GM12878 (cell line): ENCODE results near the gene SNRPD3. TPM values are rescaled to one million over a fixed set of nuclear protein-coding genes. Genes with fewer than 3 reads are reported as not detected.

Source experiments
- ATAC-seq: fragments of 200-7000 bp; cut with Tn5 transposase; 3 replicates; pipeline ENCODE4 v1.9.1; 2020; ENCODE audit warnings: mild to moderate bottlenecking, moderate library complexity
- BruUV-seq: library from RNA; stranded (reverse); fragments of 400-500 nt; replicated peaks from 2 replicates; lab custom pipeline; 2021; lab: Mats Ljungman, UMichigan
- CTCF ChIA-PET: fragments of 300-600 bp; sonication (Branson Sonifier 250); formaldehyde crosslinking; extraction: SDS; loops from one replicate; lab custom pipeline; 2021; ENCODE audit warnings: inconsistent platforms; lab: Yijun Ruan, JAX
- POLR2A ChIA-PET: fragments of 350-600 bp; formaldehyde crosslinking; extraction: SDS; loops from one replicate; lab custom pipeline; 2021; ENCODE audit warnings: inconsistent platforms; lab: Charles Lee
- RAD21 ChIA-PET: fragments of 300-600 bp; sonication (Branson Sonifier 250); formaldehyde crosslinking; loops from one replicate; lab custom pipeline; 2023; ENCODE audit warnings: antibody characterized with exemption; ENCODE audit not compliant: unreplicated experiment; lab: Charles Lee
- SMC1A ChIA-PET: fragments of 300-600 bp; sonication (Branson Sonifier 250); formaldehyde crosslinking; loops from one replicate; lab custom pipeline; 2023; ENCODE audit not compliant: unreplicated experiment, uncharacterized antibody; lab: Charles Lee
- DNase-seq: peaks from one replicate; pipeline ENCODE4 v3.0.0-alpha.2; 2011; ENCODE audit warnings: low read depth, low spot score
- FAIRE-seq: peaks from 3 replicates; lab custom pipeline; 2011; peaks lifted over from hg19 to GRCh38; lab: Jason Lieb, UNC
- H2AFZ ChIP-seq: 2 replicates; pipeline ENCODE4 v1.6.0; 2011; ENCODE audit warnings: low read depth, low read length, control low read depth; ENCODE audit not compliant: control insufficient read depth
- H3K27ac ChIP-seq: 2 replicates; pipeline ENCODE4 v1.5.1; 2011; ENCODE audit warnings: control low read depth; ENCODE audit not compliant: control insufficient read depth, insufficient read depth
- H3K27me3 ChIP-seq, 2 experiments: replicated peaks in 1 of 2; 2 replicates each; pipeline versions ENCODE4 v1.6.0 to v1.6.1; 2011; ENCODE audit warnings: low read length in 1 of 2; ENCODE audit not compliant: control insufficient read depth in 2 of 2, insufficient read depth in 2 of 2
- H3K36me3 ChIP-seq, 2 experiments: 2 replicates each; pipeline ENCODE4 v1.5.1; 2011; ENCODE audit warnings: low read length in 1 of 2; ENCODE audit not compliant: control insufficient read depth in 2 of 2, insufficient read depth in 2 of 2
- H3K4me1 ChIP-seq: 2 replicates; pipeline ENCODE4 v1.6.1; 2011; ENCODE audit warnings: mild to moderate bottlenecking, low read length, moderate library complexity, mixed read lengths; ENCODE audit not compliant: control insufficient read depth, insufficient read depth
- H3K4me2 ChIP-seq: 2 replicates; pipeline ENCODE4 v1.6.0; 2011; ENCODE audit warnings: control low read depth; ENCODE audit not compliant: control insufficient read depth, insufficient read depth
- H3K4me3 ChIP-seq: fragments of 200-600 bp; sonication (generic); 2 replicates; pipeline ENCODE4 v1.5.1; 2016
- H3K79me2 ChIP-seq: 2 replicates; pipeline ENCODE4 v1.6.0; 2011; ENCODE audit warnings: low read length; ENCODE audit not compliant: control insufficient read depth, insufficient read depth
- H3K9ac ChIP-seq: 2 replicates; pipeline ENCODE4 v1.8.0; 2011; ENCODE audit warnings: low read length, control low read depth, mixed read lengths; ENCODE audit not compliant: control insufficient read depth, insufficient read depth
- H3K9me3 ChIP-seq: replicated peaks from 3 replicates; pipeline ENCODE4 v1.5.1; 2011; ENCODE audit warnings: mild to moderate bottlenecking, low read length; ENCODE audit not compliant: control insufficient read depth, insufficient read depth
- H4K20me1 ChIP-seq: 2 replicates; pipeline ENCODE4 v1.6.0; 2011; ENCODE audit not compliant: control insufficient read depth, insufficient read depth
- EED ChIP-seq: sonication (generic); IDR thresholded peaks from 2 replicates; pipeline ENCODE4 v1.6.1; 2016; ENCODE audit warnings: antibody characterized with exemption, low read depth
- IKZF1 ChIP-seq: fragments of 450-650 bp; conservative IDR thresholded peaks from 2 replicates; pipeline ENCODE4 v1.6.1; 2017; ENCODE audit warnings: antibody characterized with exemption, mild to moderate bottlenecking
- KAT2A ChIP-seq: conservative IDR thresholded peaks from 2 replicates; pipeline ENCODE4 v1.6.1; 2011; ENCODE audit warnings: low read depth, low read length; ENCODE audit not compliant: control insufficient read depth
- STAT1 ChIP-seq: fragments of 450-650 bp; conservative IDR thresholded peaks from 2 replicates; pipeline ENCODE4 v1.6.1; 2014; ENCODE audit warnings: antibody characterized with exemption, mild to moderate bottlenecking
- ZNF622 ChIP-seq: fragments of 450-650 bp; IDR thresholded peaks from 2 replicates; pipeline ENCODE4 v1.6.1; 2017; ENCODE audit warnings: mild to moderate bottlenecking, inconsistent platforms
- WGBS: methylation state at CpG from one replicate; pipeline ENCODE4 v1.1.6; 2016; ENCODE audit warnings: low lambda C conversion rate; ENCODE audit not compliant: insufficient replicate concordance, insufficient coverage; ENCODE audit errors: missing lambda C conversion rate; 5-methylcytosine and 5-hydroxymethylcytosine counted together
- in situ Hi-C: fragments of 300-500 bp; cut with MboI; formaldehyde crosslinking; loops from 9 replicates; pipeline ENCODE4 v1.14.3; 2018; ENCODE audit warnings: mixed read lengths
- intact Hi-C: fragments of 100-400 bp; cut with micrococcal nuclease; formaldehyde crosslinking; loops from one replicate; pipeline ENCODE4 v1.14.2; 2022; ENCODE audit not compliant: unreplicated experiment
- polyA plus RNA-seq, 11 experiments: library from polyadenylated mRNA; depleted of rRNA in 4 of 11; unstranded in 6 of 11; stranded (reverse) in 5 of 11; fragments of >200 nt; fragmentation: Nextera tagmentation in 4 of 11; fragmentation: Illumina TruSeq in 1 of 11; extraction: Ambion mirVana in 4 of 11; extraction: Trizol in 1 of 11; gene quantifications; 1 replicate in 1 of 11; 2 replicates in 10 of 11; pipeline versions ENCODE4 v1.2.1 to v1.2.3, GENCODE V29; 2011 to 2016; ENCODE audit warnings: inconsistent platforms in 2 of 11, missing spikeins in 2 of 11, low read depth in 1 of 11
- total RNA-seq, 4 experiments: library from RNA; depleted of rRNA in 3 of 4; stranded (reverse); fragments of >200 nt in 3 of 4; fragmentation: Illumina TruSeq in 1 of 4; extraction: Trizol in 1 of 4; gene quantifications; 2 replicates each; pipeline versions ENCODE4 v1.2.1 to v1.2.3, GENCODE V29; 2013 to 2021
- TF ChIP-seq, protein P1 (sequence below): fragments of 450-650 bp; formaldehyde crosslinking; IDR thresholded peaks from 2 replicates; pipeline ENCODE4 v1.5.0; 2022; ENCODE audit warnings: mild to moderate bottlenecking, missing genetic modification characterization
- TF ChIP-seq, protein P2 (sequence below), 3 experiments: IDR thresholded peaks in 2 of 3; conservative IDR thresholded peaks in 1 of 3; 2 replicates each; pipeline ENCODE4 v1.5.1; 2011; ENCODE audit warnings: low read depth in 3 of 3, low read length in 3 of 3, mild to moderate bottlenecking in 3 of 3, control low read depth in 2 of 3, moderate library complexity in 2 of 3, inconsistent platforms in 1 of 3, mixed read lengths in 1 of 3; ENCODE audit not compliant: control insufficient read depth in 2 of 3, insufficient read depth in 1 of 3; ENCODE audit errors: extremely low read depth in 1 of 3
- TF ChIP-seq, protein P3 (sequence below): fragments of 450-650 bp; IDR thresholded peaks from 2 replicates; pipeline ENCODE4 v1.6.1; 2017; ENCODE audit warnings: borderline replicate concordance
- TF ChIP-seq, protein P4 (sequence below): IDR thresholded peaks from 2 replicates; pipeline ENCODE4 v1.6.1; 2011; ENCODE audit warnings: low read depth, mild to moderate bottlenecking, low read length, moderate library complexity, borderline replicate concordance; ENCODE audit errors: extremely low read depth
- TF ChIP-seq, protein P5 (sequence below): fragments of 450-650 bp; IDR thresholded peaks from 2 replicates; pipeline ENCODE4 v1.6.1; 2017; ENCODE audit warnings: low read depth, mild to moderate bottlenecking, moderate library complexity

SNRPD3 gene
- total and polyA plus RNA-seq, 10 of the 15 experiments (the other 5 are each of a cell fraction or from before 2014, with no cell fraction given), result 112 to 324 (median 242) TPM

DNA sequence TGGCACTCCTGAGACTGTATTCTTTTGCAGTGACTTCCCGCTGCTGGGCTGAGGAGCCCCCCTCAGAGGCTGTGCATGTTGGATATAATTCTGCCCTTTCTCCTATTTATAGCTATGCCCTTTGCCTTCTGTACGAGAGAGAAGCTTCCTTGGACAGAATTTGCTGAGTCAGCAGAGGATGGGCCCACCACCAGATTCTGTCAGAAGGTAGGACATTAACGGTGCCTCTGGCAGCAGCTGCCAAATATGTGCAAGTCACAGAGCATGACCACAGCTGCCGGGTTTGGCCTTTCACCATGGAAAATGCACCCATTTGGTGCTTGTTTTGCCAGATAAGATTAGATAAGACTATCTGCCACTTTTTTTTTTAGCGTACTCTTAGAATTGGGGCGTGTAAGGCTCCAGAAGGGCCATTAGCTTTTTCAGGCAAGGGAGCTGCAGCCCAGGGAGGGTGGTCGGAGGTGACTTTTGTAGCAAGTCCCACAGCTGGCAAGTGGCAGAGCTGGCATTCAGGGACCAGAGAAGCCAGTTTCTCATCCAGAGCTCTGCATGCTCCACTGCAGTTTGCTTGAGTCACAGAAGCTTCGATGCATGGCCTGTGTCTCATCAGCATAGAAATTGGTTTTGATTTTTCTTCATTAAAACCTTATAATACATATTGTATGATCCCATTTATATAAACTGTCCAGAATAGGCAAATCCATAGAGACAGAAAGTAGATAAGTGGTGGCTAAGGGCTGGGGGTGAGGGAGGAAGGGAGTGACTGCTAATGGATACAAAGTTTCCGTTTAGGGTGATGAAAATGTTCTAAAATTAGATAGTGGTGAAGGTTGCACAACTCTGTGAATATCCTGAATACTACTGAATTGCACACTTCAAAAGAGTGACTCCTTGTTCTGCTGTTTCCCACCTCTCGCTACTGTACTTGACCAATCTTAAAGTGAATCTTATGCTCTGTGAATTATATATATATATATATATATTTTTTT lies 44.9 kb upstream of the SNRPD3 start (continued):
- TF ChIP-seq, protein P1, sequence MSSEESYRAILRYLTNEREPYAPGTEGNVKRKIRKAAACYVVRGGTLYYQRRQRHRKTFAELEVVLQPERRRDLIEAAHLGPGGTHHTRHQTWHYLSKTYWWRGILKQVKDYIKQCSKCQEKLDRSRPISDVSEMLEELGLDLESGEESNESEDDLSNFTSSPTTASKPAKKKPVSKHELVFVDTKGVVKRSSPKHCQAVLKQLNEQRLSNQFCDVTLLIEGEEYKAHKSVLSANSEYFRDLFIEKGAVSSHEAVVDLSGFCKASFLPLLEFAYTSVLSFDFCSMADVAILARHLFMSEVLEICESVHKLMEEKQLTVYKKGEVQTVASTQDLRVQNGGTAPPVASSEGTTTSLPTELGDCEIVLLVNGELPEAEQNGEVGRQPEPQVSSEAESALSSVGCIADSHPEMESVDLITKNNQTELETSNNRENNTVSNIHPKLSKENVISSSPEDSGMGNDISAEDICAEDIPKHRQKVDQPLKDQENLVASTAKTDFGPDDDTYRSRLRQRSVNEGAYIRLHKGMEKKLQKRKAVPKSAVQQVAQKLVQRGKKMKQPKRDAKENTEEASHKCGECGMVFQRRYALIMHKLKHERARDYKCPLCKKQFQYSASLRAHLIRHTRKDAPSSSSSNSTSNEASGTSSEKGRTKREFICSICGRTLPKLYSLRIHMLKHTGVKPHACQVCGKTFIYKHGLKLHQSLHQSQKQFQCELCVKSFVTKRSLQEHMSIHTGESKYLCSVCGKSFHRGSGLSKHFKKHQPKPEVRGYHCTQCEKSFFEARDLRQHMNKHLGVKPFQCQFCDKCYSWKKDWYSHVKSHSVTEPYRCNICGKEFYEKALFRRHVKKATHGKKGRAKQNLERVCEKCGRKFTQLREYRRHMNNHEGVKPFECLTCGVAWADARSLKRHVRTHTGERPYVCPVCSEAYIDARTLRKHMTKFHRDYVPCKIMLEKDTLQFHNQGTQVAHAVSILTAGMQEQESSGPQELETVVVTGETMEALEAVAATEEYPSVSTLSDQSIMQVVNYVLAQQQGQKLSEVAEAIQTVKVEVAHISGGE, result no peak
- TF ChIP-seq EED, result 0 out of 2 replicates have a peak, but pooled peaks have one; percentile 17

DNA sequence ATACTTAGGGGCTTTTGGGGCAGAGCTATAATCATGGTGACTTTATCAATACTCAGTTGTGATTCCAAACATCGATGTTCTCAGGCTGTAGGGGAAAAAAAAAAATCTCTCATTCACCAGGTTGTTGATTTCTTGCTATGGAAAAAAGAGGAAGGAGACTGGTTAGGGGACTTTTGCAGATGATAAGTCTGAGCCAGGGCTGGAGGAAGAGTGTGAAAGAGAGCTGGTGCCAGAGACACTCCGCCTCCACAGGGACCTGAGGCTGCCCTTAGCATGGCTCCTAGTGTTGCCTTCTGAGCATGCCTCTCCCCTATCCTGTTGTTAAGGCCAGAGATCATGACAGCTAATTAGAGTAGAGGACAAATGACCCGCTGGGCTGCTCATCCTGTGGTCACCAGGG lies 43.8 kb upstream of the SNRPD3 start:
- BruUV-seq, result no TSS peak
- TF ChIP-seq, protein P2, sequence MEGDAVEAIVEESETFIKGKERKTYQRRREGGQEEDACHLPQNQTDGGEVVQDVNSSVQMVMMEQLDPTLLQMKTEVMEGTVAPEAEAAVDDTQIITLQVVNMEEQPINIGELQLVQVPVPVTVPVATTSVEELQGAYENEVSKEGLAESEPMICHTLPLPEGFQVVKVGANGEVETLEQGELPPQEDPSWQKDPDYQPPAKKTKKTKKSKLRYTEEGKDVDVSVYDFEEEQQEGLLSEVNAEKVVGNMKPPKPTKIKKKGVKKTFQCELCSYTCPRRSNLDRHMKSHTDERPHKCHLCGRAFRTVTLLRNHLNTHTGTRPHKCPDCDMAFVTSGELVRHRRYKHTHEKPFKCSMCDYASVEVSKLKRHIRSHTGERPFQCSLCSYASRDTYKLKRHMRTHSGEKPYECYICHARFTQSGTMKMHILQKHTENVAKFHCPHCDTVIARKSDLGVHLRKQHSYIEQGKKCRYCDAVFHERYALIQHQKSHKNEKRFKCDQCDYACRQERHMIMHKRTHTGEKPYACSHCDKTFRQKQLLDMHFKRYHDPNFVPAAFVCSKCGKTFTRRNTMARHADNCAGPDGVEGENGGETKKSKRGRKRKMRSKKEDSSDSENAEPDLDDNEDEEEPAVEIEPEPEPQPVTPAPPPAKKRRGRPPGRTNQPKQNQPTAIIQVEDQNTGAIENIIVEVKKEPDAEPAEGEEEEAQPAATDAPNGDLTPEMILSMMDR (IDR thresholded peaks at IDR 0.05 in 2 of 3, conservative IDR thresholded peaks at IDR 0.05 in 1 of 3; ENCODE audit: control insufficient read depth in 2 of 3, extremely low read depth in 1 of 3, insufficient read depth in 1 of 3, low read depth in 3 of 3, low read length in 3 of 3), result no peak
- no peak for TF ChIP-seq KAT2A
- TF ChIP-seq, protein P3, sequence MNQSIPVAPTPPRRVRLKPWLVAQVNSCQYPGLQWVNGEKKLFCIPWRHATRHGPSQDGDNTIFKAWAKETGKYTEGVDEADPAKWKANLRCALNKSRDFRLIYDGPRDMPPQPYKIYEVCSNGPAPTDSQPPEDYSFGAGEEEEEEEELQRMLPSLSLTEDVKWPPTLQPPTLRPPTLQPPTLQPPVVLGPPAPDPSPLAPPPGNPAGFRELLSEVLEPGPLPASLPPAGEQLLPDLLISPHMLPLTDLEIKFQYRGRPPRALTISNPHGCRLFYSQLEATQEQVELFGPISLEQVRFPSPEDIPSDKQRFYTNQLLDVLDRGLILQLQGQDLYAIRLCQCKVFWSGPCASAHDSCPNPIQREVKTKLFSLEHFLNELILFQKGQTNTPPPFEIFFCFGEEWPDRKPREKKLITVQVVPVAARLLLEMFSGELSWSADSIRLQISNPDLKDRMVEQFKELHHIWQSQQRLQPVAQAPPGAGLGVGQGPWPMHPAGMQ, result no peak
- peak; percentile 55; the same call in 1 of the 2 replicates for TF ChIP-seq IKZF1
- TF ChIP-seq, protein P4, sequence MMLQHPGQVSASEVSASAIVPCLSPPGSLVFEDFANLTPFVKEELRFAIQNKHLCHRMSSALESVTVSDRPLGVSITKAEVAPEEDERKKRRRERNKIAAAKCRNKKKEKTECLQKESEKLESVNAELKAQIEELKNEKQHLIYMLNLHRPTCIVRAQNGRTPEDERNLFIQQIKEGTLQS, result no peak
- TF ChIP-seq, protein P5, sequence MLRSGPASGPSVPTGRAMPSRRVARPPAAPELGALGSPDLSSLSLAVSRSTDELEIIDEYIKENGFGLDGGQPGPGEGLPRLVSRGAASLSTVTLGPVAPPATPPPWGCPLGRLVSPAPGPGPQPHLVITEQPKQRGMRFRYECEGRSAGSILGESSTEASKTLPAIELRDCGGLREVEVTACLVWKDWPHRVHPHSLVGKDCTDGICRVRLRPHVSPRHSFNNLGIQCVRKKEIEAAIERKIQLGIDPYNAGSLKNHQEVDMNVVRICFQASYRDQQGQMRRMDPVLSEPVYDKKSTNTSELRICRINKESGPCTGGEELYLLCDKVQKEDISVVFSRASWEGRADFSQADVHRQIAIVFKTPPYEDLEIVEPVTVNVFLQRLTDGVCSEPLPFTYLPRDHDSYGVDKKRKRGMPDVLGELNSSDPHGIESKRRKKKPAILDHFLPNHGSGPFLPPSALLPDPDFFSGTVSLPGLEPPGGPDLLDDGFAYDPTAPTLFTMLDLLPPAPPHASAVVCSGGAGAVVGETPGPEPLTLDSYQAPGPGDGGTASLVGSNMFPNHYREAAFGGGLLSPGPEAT, result peak; percentile 77
- no peak for TF ChIP-seq ZNF622
- no peak for TF ChIP-seq STAT1

More for the DNA sequence above, 43.8 kb upstream of the SNRPD3 start:
- Histone ChIP-seq H3K4me2 (peak overlapping the region; percentile 66; the same call in 1 of the 2 replicates), H3K4me3 (no peak overlapping the region), H3K9me3 (no peaks in the 10 kb centered on the region), H3K9ac (no peak overlapping the region), H3K36me3 (no peaks in the 10 kb centered on the region), H2AFZ (peak overlapping the region; percentile 28; the same call in 1 of the 2 replicates), H3K27me3 (no peaks in the 10 kb centered on the region), H3K4me1 (peaks cover 61% of the 10 kb centered on the region), H4K20me1 (no peaks in the 10 kb centered on the region), H3K27ac (no peak overlapping the region; the same call in 1 of the 2 replicates), H3K79me2 (no peaks in the 10 kb centered on the region)
- ChIA-PET POLR2A (interaction anchor here (0.9 to 1.6 kb wide), 2 partner anchors 77 to 87 kb away, joined by 3 to 7 read pairs; no protein-coding TSS in a partner anchor), CTCF (interaction anchor here (1.1 to 11.4 kb wide), 5 partner anchors 8 to 88 kb away, joined by 4 to 213 read pairs (median 7); partner anchors contain the start of gene ADORA2A), SMC1A (interaction anchor here (0.9 to 1.6 kb wide), 3 partner anchors 10 to 113 kb away, joined by 3 to 7 read pairs (median 3); no protein-coding TSS in a partner anchor), RAD21 (interaction anchor here (0.6 to 2.1 kb wide), 7 partner anchors 9 to 112 kb away, joined by 3 to 9 read pairs (median 3); no protein-coding TSS in a partner anchor)
- WGBS, result 87% methylated on average over 3 of the region's 3 CpGs
- FAIRE-seq, result no peak
- intact Hi-C loops, result no loop called here
- DNase-seq, result no peak
- peak; percentile 23 for ATAC-seq
- in situ Hi-C loops, result no loop called here
